ENCODE results near the gene MYCBP.

The MYCBP gene

GRCh38 chr1:38819516-38819915 lies 53.6 kb downstream of the MYCBP start:
- Histone ChIP-seq H3K27me3 (ENCODE audit: control insufficient read depth in 1 of 2, insufficient read depth in 2 of 2, low read length in 2 of 2) (peaks cover 31 to 49% of the 10 kb centered on the region in 2 donors), H3K4me1 (ENCODE audit: control insufficient read depth, insufficient read depth, low read length) (peaks cover 11% of the 10 kb centered on the region), H3K9ac (ENCODE audit: low read length in 2 of 2) (no peak overlapping the region)

DNA sequence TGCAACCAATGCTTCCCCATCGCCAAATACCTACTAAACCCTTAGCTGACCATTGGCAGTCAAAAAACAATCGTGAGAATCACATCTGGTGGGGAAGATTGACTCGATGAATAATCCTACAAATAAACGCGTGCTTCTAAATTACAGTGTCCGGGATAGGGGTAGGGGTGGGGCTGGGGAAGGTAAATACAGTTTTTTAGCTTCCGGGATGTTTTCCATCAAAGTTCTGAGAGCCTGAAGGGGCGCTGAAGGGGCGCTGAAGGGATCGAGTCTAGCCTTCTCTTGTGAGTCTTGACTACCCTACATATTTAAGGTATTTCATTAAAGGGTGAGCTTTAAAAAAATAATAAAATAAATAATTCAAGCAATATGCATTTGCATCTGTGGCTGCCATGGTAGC lies 54.1 kb downstream of the MYCBP start:
- no peak overlapping the region for H3K27ac ChIP-seq (ENCODE audit: low read length)
- no peak overlapping the region for H3K4me3 ChIP-seq (ENCODE audit: low read length in 2 of 2)
- peaks cover 11% of the 10 kb centered on the region for H3K4me1 ChIP-seq (ENCODE audit: control insufficient read depth, insufficient read depth, low read length)
- H3K9me3 ChIP-seq (ENCODE audit: control insufficient read depth in 2 of 2, low read length in 2 of 2): no peaks in the 10 kb centered on the region
- no peak overlapping the region for H3K9ac ChIP-seq (ENCODE audit: low read length in 2 of 2)
- H3K27me3 ChIP-seq (ENCODE audit: control insufficient read depth in 1 of 2, insufficient read depth in 2 of 2, low read length in 2 of 2): peaks cover 34 to 51% of the 10 kb centered on the region in 2 donors
- H3K36me3 ChIP-seq (ENCODE audit: control insufficient read depth in 2 of 2, insufficient read depth in 2 of 2, low read length in 2 of 2): no peaks in the 10 kb centered on the region

More at GRCh38 chr1:38819516-38819915, 53.6 kb downstream of the MYCBP start:
- Histone ChIP-seq H3K36me3 (ENCODE audit: control insufficient read depth in 2 of 2, insufficient read depth in 2 of 2, low read length in 2 of 2) (no peaks in the 10 kb centered on the region), H3K9me3 (ENCODE audit: control insufficient read depth in 2 of 2, low read length in 2 of 2) (no peaks in the 10 kb centered on the region), H3K27ac (ENCODE audit: low read length) (no peak overlapping the region), H3K4me3 (ENCODE audit: low read length in 2 of 2) (no peak overlapping the region)

DNA sequence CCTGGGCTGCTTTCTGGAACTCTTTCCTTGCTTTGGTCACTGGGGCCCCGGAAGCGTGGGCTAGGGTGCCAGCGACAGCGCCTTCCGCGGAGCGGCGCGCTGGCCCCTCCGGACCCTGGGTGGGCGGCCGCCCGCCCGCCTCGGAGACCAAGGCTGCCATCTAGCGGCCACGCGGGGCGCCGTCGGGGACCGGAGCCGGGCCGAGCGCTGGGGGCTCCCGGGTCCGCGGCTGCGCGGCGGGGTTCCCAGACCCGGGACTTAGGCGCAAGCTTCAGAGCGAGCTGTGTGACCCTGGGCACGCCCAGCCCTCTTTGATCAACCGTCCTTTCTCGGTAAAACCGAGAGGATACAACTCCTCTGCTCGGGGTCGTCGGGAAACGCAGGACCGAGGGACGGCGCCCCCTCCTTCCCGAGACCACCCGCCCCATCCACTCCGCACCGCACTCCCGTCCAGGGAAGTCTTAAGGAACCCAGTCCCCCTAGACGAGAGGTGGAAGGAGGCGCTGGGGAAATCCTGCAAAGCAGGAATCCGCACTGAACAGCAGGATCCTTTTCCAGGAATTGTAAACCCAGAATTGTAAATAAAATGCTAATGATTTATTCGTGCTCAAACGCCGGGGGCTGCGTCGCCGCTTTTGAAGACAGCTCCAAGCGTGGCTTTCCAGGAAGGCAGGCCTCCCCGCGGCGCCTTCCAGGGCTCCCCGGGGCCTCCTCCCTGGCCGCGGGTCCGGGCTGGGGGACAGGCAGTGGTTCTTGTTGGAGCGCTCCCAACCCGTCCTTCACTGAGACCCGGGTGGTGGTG lies 54.8 kb downstream of the MYCBP start:
- Histone ChIP-seq H3K27me3 (ENCODE audit: control insufficient read depth in 1 of 2, insufficient read depth in 2 of 2, low read length in 2 of 2) (peaks cover 36 to 57% of the 10 kb centered on the region in 2 donors), H3K9me3 (ENCODE audit: control insufficient read depth in 2 of 2, low read length in 2 of 2) (no peaks in the 10 kb centered on the region), H3K36me3 (ENCODE audit: control insufficient read depth in 2 of 2, insufficient read depth in 2 of 2, low read length in 2 of 2) (no peaks in the 10 kb centered on the region), H3K4me3 (ENCODE audit: low read length in 2 of 2) (peak overlapping the region; percentile 28 to 61), H3K9ac (ENCODE audit: low read length in 2 of 2) (no peak overlapping the region), H3K27ac (ENCODE audit: low read length) (no peak overlapping the region), H3K4me1 (ENCODE audit: control insufficient read depth, insufficient read depth, low read length) (peaks cover 11% of the 10 kb centered on the region)

- H3K4me3 ChIP-seq (ENCODE audit: low read length in 2 of 2): peak overlapping the region; percentile 28 to 61
- H3K9me3 ChIP-seq (ENCODE audit: control insufficient read depth in 2 of 2, low read length in 2 of 2): no peaks in the 10 kb centered on the region
- H3K36me3 ChIP-seq (ENCODE audit: control insufficient read depth in 2 of 2, insufficient read depth in 2 of 2, low read length in 2 of 2): no peaks in the 10 kb centered on the region
- H3K4me1 ChIP-seq (ENCODE audit: control insufficient read depth, insufficient read depth, low read length): peaks cover 11% of the 10 kb centered on the region
- no peak overlapping the region for H3K9ac ChIP-seq (ENCODE audit: low read length in 2 of 2)
- no peak overlapping the region for H3K27ac ChIP-seq (ENCODE audit: low read length)
- peaks cover 36 to 57% of the 10 kb centered on the region in 2 donors for H3K27me3 ChIP-seq (ENCODE audit: control insufficient read depth in 1 of 2, insufficient read depth in 2 of 2, low read length in 2 of 2)
These were observed 55.6 kb downstream of the MYCBP start for GRCh38 chr1:38817267-38818174.

DNA sequence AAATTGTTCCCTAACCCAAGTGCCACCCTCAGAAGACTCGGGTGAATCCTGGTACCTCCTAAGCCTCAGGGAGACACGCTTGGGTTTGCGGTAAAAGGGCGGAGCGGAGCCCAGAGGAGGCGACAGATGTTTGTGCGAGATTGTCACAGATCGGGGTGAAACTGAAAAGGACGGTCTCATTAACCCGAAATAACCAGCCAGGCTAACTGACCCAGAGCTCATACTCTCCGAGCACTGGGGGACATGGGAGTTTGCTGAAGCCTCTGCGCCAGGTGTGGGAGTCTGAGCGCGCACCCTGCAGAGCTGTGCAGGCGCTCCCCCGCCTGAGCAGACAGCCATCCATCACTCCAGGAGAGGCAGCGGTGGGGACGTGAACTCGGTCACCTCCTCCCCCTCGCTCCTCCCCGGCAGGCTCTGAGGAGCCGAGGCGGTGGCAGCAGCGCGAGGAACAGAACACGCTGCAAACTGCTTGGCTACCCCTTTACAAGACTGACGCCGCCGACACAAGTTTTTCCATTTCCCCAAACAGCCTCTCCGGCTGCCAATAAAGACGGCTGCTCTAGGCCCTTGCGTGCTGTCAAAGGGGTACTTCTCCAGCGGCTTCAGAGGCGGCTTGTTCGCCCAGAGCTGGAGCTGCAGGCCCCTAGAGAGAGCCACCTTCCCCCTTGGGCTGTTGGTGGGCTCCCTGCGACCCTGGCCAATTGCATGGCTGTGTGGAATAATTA lies 57.1 kb downstream of the MYCBP start:
- H3K9me3 ChIP-seq (ENCODE audit: control insufficient read depth in 2 of 2, low read length in 2 of 2): no peaks in the 10 kb centered on the region
- H3K27ac ChIP-seq (ENCODE audit: low read length): no peak overlapping the region
- no peaks in the 10 kb centered on the region for H3K36me3 ChIP-seq (ENCODE audit: control insufficient read depth in 2 of 2, insufficient read depth in 2 of 2, low read length in 2 of 2)
- peaks cover 11% of the 10 kb centered on the region for H3K4me1 ChIP-seq (ENCODE audit: control insufficient read depth, insufficient read depth, low read length)
- no peak overlapping the region for H3K9ac ChIP-seq (ENCODE audit: low read length in 2 of 2)
- H3K27me3 ChIP-seq (ENCODE audit: control insufficient read depth in 1 of 2, insufficient read depth in 2 of 2, low read length in 2 of 2): peaks cover 43 to 57% of the 10 kb centered on the region in 2 donors
- H3K4me3 ChIP-seq (ENCODE audit: low read length in 2 of 2): no peak overlapping the region

DNA sequence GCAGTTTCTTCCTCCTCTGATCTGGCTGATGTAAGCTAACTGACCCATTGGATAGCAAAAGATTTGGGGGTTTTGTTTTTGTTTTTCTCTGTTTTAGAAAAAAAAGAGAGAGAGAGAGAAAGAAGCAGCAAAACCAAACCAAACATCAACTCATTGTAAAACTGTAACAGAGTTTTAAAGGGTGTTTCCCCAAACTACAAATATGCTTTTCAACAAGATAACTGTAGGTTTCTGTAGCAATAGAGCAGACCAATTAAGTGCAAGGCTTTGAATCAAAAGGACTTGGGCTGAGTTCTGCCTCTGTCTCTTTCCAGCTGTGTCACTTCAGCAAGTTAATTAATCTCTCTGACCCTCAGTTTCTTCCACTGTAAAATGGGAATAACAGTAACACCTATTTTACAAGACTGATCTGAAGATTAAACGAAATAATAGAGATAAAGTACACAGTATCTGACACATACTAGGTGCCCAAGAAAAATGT lies 58.1 kb downstream of the MYCBP start:
- peaks cover 48 to 60% of the 10 kb centered on the region in 2 donors for H3K27me3 ChIP-seq (ENCODE audit: control insufficient read depth in 1 of 2, insufficient read depth in 2 of 2, low read length in 2 of 2)
- no peaks in the 10 kb centered on the region for H3K36me3 ChIP-seq (ENCODE audit: control insufficient read depth in 2 of 2, insufficient read depth in 2 of 2, low read length in 2 of 2)

DNA sequence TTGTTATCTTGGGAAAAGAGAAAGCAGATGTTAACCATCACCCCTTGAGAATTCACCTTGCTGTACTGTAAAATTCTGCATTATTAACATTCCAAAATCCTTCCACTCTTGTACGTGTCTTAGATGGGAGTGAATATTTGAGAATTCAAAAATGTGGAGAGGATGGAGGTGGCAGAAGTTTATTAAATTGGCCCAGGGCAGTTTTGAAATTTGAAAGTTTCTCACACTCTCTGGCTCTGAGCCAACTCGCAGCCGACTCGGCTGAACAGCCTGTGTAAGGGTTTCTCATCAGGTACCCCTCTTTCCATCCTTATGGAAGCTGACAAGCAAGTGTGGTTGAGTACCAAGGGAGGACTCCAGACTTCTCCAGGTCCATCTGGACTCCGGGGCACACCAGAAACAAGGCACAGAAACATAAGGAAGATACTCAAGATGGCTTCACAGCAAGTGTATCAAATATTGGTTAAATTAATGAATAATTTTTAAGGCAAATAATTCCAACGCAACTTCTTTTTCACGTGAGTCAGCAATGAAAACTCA lies 58.6 kb downstream of the MYCBP start:
- Histone ChIP-seq H3K27ac (ENCODE audit: low read length) (no peak overlapping the region), H3K4me1 (ENCODE audit: control insufficient read depth, insufficient read depth, low read length) (peaks cover 11% of the 10 kb centered on the region), H3K27me3 (ENCODE audit: control insufficient read depth in 1 of 2, insufficient read depth in 2 of 2, low read length in 2 of 2) (peaks cover 51 to 60% of the 10 kb centered on the region in 2 donors), H3K9me3 (ENCODE audit: control insufficient read depth in 2 of 2, low read length in 2 of 2) (no peaks in the 10 kb centered on the region), H3K36me3 (ENCODE audit: control insufficient read depth in 2 of 2, insufficient read depth in 2 of 2, low read length in 2 of 2) (no peaks in the 10 kb centered on the region), H3K4me3 (ENCODE audit: low read length in 2 of 2) (no peak overlapping the region), H3K9ac (ENCODE audit: low read length in 2 of 2) (no peak overlapping the region)

More for the DNA sequence above, 58.1 kb downstream of the MYCBP start:
- Histone ChIP-seq H3K27ac (ENCODE audit: low read length) (no peak overlapping the region), H3K9me3 (ENCODE audit: control insufficient read depth in 2 of 2, low read length in 2 of 2) (no peaks in the 10 kb centered on the region), H3K4me1 (ENCODE audit: control insufficient read depth, insufficient read depth, low read length) (peaks cover 11% of the 10 kb centered on the region), H3K4me3 (ENCODE audit: low read length in 2 of 2) (no peak overlapping the region), H3K9ac (ENCODE audit: low read length in 2 of 2) (no peak overlapping the region)

DNA sequence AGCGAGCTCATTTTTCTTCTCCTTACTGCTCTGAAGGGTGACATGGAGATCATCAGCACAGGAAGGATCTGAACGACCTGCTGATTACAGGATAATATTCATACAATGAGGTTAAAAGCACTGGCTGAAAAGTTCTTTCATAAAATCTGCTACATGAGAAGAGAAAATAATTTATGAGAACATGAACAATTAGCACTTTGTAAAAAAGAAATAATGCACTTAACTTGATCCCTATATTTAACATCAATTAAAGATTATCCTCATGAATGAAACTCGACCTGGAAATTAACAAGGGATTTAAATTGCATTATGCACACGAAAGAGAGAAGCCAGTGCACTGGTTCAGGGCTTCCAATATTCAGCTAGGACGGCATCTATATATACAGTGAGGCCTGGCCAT lies 60.2 kb downstream of the MYCBP start:
- Histone ChIP-seq H3K9ac (ENCODE audit: low read length in 2 of 2) (no peak overlapping the region), H3K36me3 (ENCODE audit: control insufficient read depth in 2 of 2, insufficient read depth in 2 of 2, low read length in 2 of 2) (no peaks in the 10 kb centered on the region), H3K27ac (ENCODE audit: low read length) (no peak overlapping the region), H3K4me3 (ENCODE audit: low read length in 2 of 2) (no peak overlapping the region), H3K27me3 (ENCODE audit: control insufficient read depth in 1 of 2, insufficient read depth in 2 of 2, low read length in 2 of 2) (peaks cover 45 to 51% of the 10 kb centered on the region in 2 donors), H3K9me3 (ENCODE audit: control insufficient read depth in 2 of 2, low read length in 2 of 2) (no peaks in the 10 kb centered on the region), H3K4me1 (ENCODE audit: control insufficient read depth, insufficient read depth, low read length) (peaks cover 4% of the 10 kb centered on the region)

Measured in stomach smooth muscle (tissue), 2 donors.